NCI-H446 treated with DMSO at 0.1 percent for 48 hours (cell line): ENCODE results near the gene IL6ST.
"Not testable (repeated sequence)": the region's sequence is repeated elsewhere in the genome, so short reads cannot be mapped to it uniquely, and the experiment has no call there.

Source experiments
- DNase-seq: peaks from one replicate; lab custom pipeline; 2025; lab: John Stamatoyannopoulos, UW

Gene IL6ST

GRCh38 chr5:55966284-55966683 is 28.5 kb downstream of the IL6ST start:
- DNase-seq: no peak

- DNase-seq: no peak
These were observed 29.2 kb downstream of the IL6ST start for GRCh38 chr5:55965525-55965924.

- DNase-seq: no peak
These were observed 34.0 kb downstream of the IL6ST start for GRCh38 chr5:55960779-55961178.

- DNase-seq: no peak
These were observed 35.6 kb downstream of the IL6ST start for GRCh38 chr5:55959208-55959607.

GRCh38 chr5:55941154-55941553 is 53.6 kb downstream of the IL6ST start:
- DNase-seq: not testable (repeated sequence)

- not testable (repeated sequence) for DNase-seq
These were observed 57.2 kb downstream of the IL6ST start for GRCh38 chr5:55937598-55937997.

- peak; percentile 9 for DNase-seq
These were observed 58.6 kb downstream of the IL6ST start for GRCh38 chr5:55936100-55936693.

GRCh38 chr5:55935371-55935770 is 59.4 kb downstream of the IL6ST start:
- no peak for DNase-seq

- DNase-seq: no peak
These were observed 60.0 kb downstream of the IL6ST start for GRCh38 chr5:55934720-55935119.

- DNase-seq: no peak
These were observed 60.6 kb downstream of the IL6ST start for GRCh38 chr5:55934115-55934613.

GRCh38 chr5:55933377-55934114 is 61.2 kb downstream of the IL6ST start:
- no peak for DNase-seq

GRCh38 chr5:55932700-55933099 is 62.1 kb downstream of the IL6ST start:
- no peak for DNase-seq

- DNase-seq: no peak
These were observed 65.6 kb downstream of the IL6ST start for GRCh38 chr5:55929020-55929799.

GRCh38 chr5:55927861-55928655 is 66.7 kb downstream of the IL6ST start:
- no peak for DNase-seq

GRCh38 chr5:55926476-55926875 is 68.3 kb downstream of the IL6ST start:
- DNase-seq: no peak

GRCh38 chr5:55925712-55926111 is 69.1 kb downstream of the IL6ST start:
- DNase-seq: no peak

- no peak for DNase-seq
These were observed 69.6 kb downstream of the IL6ST start for GRCh38 chr5:55925181-55925580.

GRCh38 chr5:55924744-55925143 is 70.0 kb downstream of the IL6ST start:
- no peak for DNase-seq

GRCh38 chr5:55923865-55924500 is 70.8 kb downstream of the IL6ST start:
- no peak for DNase-seq

- no peak for DNase-seq
These were observed 71.5 kb downstream of the IL6ST start for GRCh38 chr5:55923177-55923771.

- no peak for DNase-seq
These were observed 73.1 kb downstream of the IL6ST start for GRCh38 chr5:55921617-55922016.
